HL-60/S4 treated with retinoic acid at 250 ng/mL for 4 days and 3 days (cell line): ENCODE results near the gene MAPT.
"Not testable (repeated sequence)": the region's sequence is repeated elsewhere in the genome, so short reads cannot be mapped to it uniquely, and the experiment has no call there.

Experiments
- in situ Hi-C: fragments of 300-500 bp; cut with MboI; formaldehyde crosslinking; loops from 2 replicates; pipeline ENCODE4 v1.7.0; 2022; ENCODE audit warnings: low sequenced_read_pairs

The MAPT gene

GRCh38 chr17:45923511-45924268 is 29.3 kb downstream of the MAPT start:
- in situ Hi-C loops, result no loop called here

- in situ Hi-C loops, result no loop called here
Observed at GRCh38 chr17:45924332-45924820, 30.0 kb downstream of the MAPT start.

GRCh38 chr17:45925311-45925710 is 31.0 kb downstream of the MAPT start:
- in situ Hi-C loops, result no loop called here

DNA sequence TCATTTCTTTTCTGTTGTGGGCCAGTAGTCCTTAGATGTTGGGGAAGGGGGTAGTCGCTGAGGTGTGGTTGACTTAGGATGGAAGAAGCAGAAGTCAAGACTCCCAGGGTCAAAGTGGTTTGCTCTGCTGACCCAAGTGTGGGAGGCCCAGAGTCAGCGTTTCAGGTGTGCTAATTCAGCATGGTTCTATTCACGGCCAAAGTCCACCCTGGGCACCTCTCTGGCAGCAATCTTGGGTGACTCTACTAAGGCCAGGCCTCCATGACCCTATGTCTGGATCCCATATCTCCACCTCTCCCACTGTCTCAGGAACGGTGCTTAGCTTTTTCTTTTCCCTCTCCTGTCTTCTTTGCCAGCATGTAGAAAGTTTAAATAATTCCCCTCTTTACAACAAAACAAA is 32.9 kb downstream of the MAPT start:
- in situ Hi-C loops, result no loop called here

- in situ Hi-C loops, result no loop called here
Observed at GRCh38 chr17:45929344-45929743, 35.0 kb downstream of the MAPT start.

GRCh38 chr17:45930420-45930951 is 36.1 kb downstream of the MAPT start:
- in situ Hi-C loops, result no loop called here

DNA sequence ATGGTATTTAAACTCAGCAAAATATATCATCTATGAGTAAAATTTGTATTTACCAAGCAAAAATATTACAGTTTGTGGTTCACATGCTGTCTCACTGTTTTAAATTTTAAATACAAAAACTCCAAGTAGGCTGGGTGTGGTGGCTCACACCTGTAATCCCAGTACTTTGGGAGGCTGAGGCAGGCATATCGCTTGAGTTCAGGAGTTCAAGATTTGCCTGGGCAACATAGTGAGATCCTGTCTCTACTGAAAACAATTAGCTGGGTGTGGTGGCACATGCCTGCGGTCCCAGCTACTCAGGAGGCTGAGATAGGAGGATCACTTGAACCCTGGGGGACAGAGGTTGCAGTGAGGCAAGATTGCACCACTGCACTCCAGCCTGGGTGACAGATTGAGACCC is 37.3 kb downstream of the MAPT start:
- in situ Hi-C loops, result no loop called here

DNA sequence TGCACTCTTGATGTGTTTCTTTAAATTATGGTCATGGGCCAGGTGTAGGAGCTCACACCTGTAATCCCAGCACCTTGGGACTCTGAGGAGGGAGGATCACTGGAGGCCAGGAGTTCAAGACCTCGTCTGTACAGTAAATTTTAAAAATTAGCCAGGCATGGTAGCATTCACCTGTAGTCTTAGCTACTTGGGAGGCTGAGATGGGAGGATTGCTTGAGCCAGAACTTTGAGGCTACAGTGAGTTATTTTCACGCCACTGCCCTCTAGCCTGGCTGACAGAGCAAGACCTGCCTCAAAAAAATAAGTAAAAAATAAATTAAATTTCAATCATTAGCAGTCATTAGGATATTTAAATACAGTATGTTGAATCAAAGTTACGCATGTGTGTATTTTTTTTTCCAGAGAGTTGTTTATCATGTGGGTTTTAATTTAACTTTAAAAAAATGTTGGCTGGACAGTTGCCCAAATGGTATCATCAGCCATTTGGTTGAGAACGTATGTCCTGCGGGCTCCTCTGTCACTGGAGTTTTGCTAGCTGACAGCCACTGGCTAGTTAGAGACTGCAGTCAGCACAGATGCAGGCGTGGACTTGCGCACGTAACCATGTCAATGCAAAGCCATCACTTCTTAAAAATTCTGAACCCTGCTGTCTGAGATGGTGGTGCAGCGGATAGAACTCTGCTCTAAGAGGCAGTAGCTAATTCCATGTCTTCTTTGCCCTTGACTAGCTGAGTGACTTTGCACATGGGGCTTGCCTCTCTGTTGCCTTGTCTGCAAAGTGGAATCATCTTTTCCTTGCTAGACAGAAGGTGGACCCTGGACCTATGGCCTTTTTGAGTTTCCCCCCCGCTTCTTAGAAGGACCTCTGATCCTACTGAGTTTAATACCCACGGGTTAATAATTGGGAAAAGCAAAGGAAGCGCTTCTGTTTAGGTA is 40.0 kb downstream of the MAPT start:
- in situ Hi-C loops, result no loop called here

DNA sequence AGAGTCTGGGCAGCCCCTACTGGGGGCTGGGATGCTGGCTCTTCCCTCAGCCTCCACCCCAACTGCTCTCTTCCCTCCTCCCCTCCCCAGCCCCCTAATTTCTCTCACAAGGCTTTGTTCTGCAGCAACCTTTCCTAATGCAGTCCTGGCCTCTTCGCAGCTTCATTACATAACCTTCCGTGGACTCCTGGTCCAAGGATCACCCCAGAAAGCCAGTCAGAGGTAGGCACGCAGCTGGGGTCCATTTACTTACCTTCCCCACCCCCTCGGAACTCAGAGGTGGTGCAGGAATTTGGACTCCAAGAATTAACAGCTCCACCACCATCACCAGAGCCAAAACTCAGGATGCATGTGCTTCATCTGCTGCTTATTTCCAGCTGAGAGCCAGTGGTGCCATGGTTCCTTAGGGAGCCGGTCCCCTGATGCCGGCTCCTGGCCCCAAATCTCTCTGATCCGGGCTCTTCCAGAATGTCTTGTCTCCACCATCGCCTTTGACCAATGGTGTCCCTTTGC is 40.9 kb downstream of the MAPT start:
- in situ Hi-C loops, result no loop called here

DNA sequence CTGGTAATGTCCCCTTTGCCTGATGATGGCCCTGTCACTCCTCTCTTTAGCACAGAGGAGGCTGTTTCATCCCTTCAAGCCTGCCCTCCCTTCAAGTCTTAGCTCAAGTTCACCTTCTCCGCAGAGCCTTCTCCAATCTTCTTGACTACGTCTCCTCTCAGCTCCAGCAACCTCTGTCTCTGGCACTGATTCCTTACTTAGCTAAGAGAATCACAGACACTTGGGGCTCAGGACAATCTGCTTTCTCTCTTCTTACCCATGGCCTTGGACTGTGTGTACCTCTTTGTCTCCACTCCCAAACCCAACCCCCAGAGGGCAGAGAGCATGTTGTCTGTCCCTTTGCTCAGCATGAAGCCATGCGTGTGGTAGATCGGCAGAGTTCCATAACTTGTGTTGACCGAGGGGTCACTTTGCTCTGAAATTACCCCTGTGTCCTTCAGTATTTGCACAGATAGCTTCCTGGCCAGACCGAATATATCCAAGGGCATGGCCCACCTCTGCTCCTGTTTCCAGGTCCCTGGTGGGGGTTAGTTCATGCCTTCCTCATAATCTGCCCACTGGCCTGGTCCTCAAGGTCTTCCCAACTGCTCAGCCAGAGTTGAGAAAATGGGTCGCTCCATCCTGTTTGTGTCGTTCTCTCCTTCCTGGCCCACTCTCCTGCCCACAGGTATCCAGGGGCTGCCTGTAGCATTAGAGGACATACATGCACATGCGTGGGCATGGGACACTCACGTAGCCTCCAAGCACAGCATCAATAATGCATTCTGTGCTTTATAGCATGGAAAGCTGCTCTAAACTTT is 41.6 kb downstream of the MAPT start:
- in situ Hi-C loops, result no loop called here

DNA sequence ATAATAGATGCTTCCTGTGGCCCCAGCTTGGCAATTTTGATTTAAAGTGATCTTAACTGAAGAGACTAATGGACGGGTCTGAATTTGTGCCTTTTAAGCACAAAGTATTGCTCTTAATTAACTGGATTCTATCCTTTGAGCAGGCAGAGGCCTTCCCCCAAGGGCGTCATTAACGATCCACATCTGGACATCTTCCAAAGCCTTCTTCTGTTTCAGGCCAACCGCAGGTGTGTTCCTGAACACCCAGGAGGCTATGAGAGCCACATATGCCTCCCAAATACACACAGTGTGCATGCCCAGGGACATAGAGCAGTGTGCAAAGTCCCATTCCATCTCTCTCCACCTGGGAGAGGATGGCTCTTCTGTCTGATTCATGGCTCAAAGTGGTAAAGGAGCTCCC is 42.3 kb downstream of the MAPT start:
- in situ Hi-C loops, result no loop called here

GRCh38 chr17:45937186-45937585 is 42.8 kb downstream of the MAPT start:
- in situ Hi-C loops, result not testable (repeated sequence)

- in situ Hi-C loops, result no loop called here
Observed at GRCh38 chr17:45939395-45939794, 45.0 kb downstream of the MAPT start.

- in situ Hi-C loops, result no loop called here
Observed at GRCh38 chr17:45940293-45940692, 45.9 kb downstream of the MAPT start.

- in situ Hi-C loops, result no loop called here
Observed at GRCh38 chr17:45940826-45941225, 46.5 kb downstream of the MAPT start.

- in situ Hi-C loops, result no loop called here
Observed at GRCh38 chr17:45941395-45941794, 47.0 kb downstream of the MAPT start.

- in situ Hi-C loops, result no loop called here
Observed at GRCh38 chr17:45942284-45942683, 47.9 kb downstream of the MAPT start.

DNA sequence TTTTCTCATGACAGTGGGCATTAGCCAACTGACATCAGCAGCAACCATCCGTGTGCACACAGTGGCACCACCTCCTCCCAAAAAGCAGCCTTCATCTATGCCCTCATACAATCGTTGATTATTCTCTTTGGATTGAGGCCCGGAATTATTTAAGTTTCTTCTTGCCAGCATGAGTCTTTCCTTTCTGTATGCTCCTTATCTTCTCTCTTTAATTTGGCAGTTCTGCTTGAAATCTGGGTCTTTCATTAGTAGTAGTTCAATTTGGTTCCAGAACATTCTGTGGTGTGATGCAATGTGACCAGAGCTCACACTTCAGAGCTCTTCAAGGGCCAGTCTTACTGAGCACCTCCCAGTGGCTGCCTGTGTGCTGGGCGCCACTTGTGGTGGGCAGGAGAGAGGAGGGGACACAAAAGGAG is 52.5 kb downstream of the MAPT start:
- in situ Hi-C loops, result no loop called here

- in situ Hi-C loops, result no loop called here
Observed at GRCh38 chr17:45948498-45948880, 54.1 kb downstream of the MAPT start.

DNA sequence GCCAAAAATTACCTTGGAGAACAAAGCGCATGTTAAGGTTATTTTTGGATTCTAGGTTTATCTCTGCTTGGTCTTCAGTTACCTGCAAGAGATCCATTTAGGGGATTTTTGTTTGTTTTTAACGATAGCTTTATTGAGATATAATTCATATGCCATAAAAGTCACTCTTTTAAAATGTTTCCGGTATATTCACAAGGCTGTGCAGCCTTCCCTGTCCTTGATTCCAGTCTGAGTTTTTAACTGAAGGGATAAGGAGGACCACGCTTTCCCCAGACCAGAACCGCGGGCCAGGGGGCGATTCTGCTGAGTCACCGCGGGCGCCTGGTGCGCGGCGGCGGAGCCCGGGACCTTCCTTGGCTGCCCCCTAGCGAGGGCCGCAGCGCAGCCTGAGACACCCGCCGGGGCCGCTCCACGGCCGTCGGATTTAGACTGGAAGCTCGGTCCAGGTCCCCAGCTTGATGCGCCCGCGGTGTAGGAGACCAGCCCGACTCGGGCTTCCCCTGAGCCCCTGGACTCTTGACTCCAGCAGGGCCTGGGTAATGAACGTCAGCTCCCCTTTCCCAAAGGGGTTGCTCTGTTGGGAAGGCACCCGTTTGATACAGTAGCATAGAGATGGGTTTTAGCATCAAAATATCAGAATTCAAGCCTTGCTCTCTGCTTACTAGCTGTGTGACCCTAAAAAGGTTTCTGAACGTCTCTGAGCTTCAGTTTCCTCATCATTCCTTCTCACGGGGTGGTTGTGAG is 54.7 kb downstream of the MAPT start:
- in situ Hi-C loops, result no loop called here
